WTC11 (cell line): Measurements from ENCODE around the gene CDK9.

Experiments used
- ATF1 ChIP-seq: sonication (generic); formaldehyde crosslinking; IDR thresholded peaks from 2 replicates; pipeline ENCODE4 v1.8.1; 2023; ENCODE audit warnings: mild to moderate bottlenecking, moderate library complexity, missing genetic modification reagents
- CTCF ChIP-seq: fragments of 200-600 bp; IDR thresholded peaks from 2 replicates; pipeline ENCODE4 v1.8.0; 2022; ENCODE audit warnings: antibody characterized with exemption
- ELF4 ChIP-seq: sonication (generic); formaldehyde crosslinking; IDR thresholded peaks from 2 replicates; pipeline ENCODE4 v1.8.1; 2022; ENCODE audit warnings: low read depth, mild to moderate bottlenecking, moderate library complexity, missing genetic modification reagents
- ETV6 ChIP-seq: sonication (generic); formaldehyde crosslinking; IDR thresholded peaks from 2 replicates; pipeline ENCODE4 v1.8.1; 2022; ENCODE audit warnings: mild to moderate bottlenecking, missing genetic modification reagents
- GTF2I ChIP-seq: fragments of 250-450 bp; sonication (Bioruptor Pico); conservative IDR thresholded peaks from 2 replicates; pipeline ENCODE4 v1.4.0; 2021; ENCODE audit warnings: mild to moderate bottlenecking
- SOX15 ChIP-seq: fragments of 250-450 bp; sonication (Bioruptor Pico); IDR thresholded peaks from 2 replicates; pipeline ENCODE4 v1.9.0; 2021; ENCODE audit warnings: mild to moderate bottlenecking

- TF ChIP-seq SOX15 (no peak), CTCF (no peak), ELF4 (no peak), ETV6 (CRISPR knock-in tag) (no peak), ATF1 (CRISPR knock-in tag) (no peak), GTF2I (CRISPR knock-in tag) (no peak)
Observed at GRCh38 chr9:127761061-127761460, 24.8 kb upstream of the CDK9 start.
